Astrocyte of the hippocampus (primary cell): ENCODE results near the gene RAVER2.

ENCODE experiments used
- DNase-seq: peaks from one replicate; pipeline ENCODE4 v3.0.0; 2011; ENCODE audit warnings: low read depth, low spot score

RAVER2 gene

DNA sequence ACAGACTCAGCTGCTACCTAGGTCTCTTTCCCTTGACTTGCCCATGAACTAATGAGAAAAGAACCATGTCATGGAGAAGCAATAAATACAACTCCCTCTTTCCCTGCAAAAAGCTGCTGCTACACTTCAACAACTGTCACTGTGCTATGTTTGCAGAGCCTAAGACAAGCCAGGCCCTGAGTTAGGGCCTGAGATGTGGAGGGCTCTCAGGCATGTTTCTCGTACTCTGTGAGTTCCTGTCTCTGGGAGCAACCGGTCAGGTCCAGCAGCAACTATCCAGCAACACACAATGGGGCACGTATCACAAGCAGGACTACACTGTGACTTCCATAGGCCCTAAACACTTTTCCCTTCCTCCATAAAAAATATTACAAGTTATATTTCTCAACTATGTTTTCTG lies 129.8 kb downstream of the RAVER2 start:
- no peak for DNase-seq

GRCh38 chr1:64875101-64875500 lies 130.2 kb downstream of the RAVER2 start:
- no peak for DNase-seq

GRCh38 chr1:64875606-64876005 lies 130.7 kb downstream of the RAVER2 start:
- DNase-seq = no peak

- no peak for DNase-seq
Measured at GRCh38 chr1:64877151-64877550, 132.3 kb downstream of the RAVER2 start.

DNA sequence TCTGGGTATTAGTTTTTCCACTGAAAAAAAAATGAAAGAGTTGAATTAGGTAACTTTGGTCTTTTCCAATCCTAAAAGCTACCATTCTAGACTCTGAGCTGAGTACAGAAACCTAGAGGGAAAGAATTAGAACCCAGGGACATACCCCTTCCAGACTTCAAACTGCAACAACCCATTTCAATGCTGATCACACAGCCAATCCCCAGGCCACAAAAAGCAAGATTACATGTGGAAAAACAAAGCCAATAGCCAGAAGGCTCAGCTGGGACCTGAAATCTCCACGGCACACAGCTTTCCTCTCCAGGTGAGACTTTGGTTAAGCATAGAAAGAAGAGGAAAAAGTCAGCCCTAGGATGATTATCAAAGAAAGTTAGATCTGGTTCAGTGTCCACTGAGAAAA lies 132.7 kb downstream of the RAVER2 start:
- no peak for DNase-seq

- no peak for DNase-seq
Measured at GRCh38 chr1:64878090-64878489, 133.2 kb downstream of the RAVER2 start.

GRCh38 chr1:64878931-64879611 lies 134.2 kb downstream of the RAVER2 start:
- DNase-seq = no peak

- no peak for DNase-seq
Measured at GRCh38 chr1:64880449-64880848, 135.6 kb downstream of the RAVER2 start.

DNA sequence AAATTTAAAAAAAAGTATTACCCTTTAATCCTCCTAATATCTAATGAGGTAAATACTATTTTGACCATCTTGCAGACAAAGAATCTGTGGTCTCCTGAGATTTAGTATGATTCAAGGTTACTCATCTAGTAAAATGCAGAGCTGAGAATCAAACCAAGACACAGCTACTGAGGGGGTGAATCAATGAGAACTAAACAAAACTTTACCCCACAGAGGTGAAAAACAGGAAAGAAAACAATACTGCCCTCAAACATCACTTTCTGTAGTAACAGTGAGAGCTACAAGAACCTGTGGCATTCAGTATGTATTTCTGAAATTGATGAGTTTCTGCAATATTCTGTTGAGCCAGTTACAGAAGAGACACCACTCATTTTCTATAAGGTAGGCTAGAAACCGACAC lies 136.4 kb downstream of the RAVER2 start:
- DNase-seq = peak; percentile 28
